Prostate gland (tissue), 2 donors: ENCODE measurements around the gene BANK1. TPM values are rescaled to one million over a fixed set of nuclear protein-coding genes. Genes with fewer than 3 reads are reported as not detected.

ENCODE experiments used
- DNase-seq: peaks from one replicate; pipeline ENCODE4 v3.0.0-alpha.2; 2019; ENCODE audit warnings: low spot score
- H3K27ac ChIP-seq, 2 donors: fragments of 200-600 bp; sonication (generic); 2 replicates each; pipeline ENCODE4 v1.5.1; 2017 to 2019
- H3K27me3 ChIP-seq: fragments of 200-600 bp; sonication (generic); replicated peaks from 2 replicates; pipeline ENCODE4 v1.5.1; 2019; ENCODE audit not compliant: insufficient read depth
- H3K36me3 ChIP-seq, 2 donors: fragments of 200-600 bp; sonication (generic); 1 replicate in 1 of 2; 2 replicates in 1 of 2; pipeline versions ENCODE4 v1.5.1 to v1.8.1; 2017 to 2019
- H3K4me1 ChIP-seq: fragments of 200-600 bp; sonication (generic); replicated peaks from 2 replicates; pipeline ENCODE4 v1.5.1; 2019
- H3K4me3 ChIP-seq, 2 donors: fragments of 200-600 bp; sonication (generic); 2 replicates each; pipeline ENCODE4 v1.5.1; 2017 to 2019
- H3K9me3 ChIP-seq: fragments of 200-600 bp; sonication (generic); 2 replicates; pipeline ENCODE4 v1.5.1; 2017
- POLR2A ChIP-seq: fragments of 450-650 bp; IDR thresholded peaks from one replicate; pipeline ENCODE4 v1.6.1; 2016; ENCODE audit warnings: antibody characterized with exemption, mild to moderate bottlenecking
- POLR2AphosphoS5 ChIP-seq: sonication (generic); formaldehyde crosslinking; IDR thresholded peaks from one replicate; pipeline ENCODE4 v1.6.1; 2017; ENCODE audit warnings: antibody characterized with exemption
- WGBS: methylation state at CpG from one replicate; pipeline ENCODE4 v1.1.5; 2018; 5-methylcytosine and 5-hydroxymethylcytosine counted together
- intact Hi-C: fragments of 100-400 bp; cut with DNase I; formaldehyde crosslinking; loops from one replicate; pipeline ENCODE4 v1.14.2; 2022
- total RNA-seq, 2 donors: library from RNA; depleted of rRNA; stranded (reverse); fragments of >200 nt; gene quantifications; one replicate each; pipeline ENCODE4 v1.1.0, GENCODE V29; 2016
- TF ChIP-seq, protein P1 (sequence below), 4 experiments: fragments of 200-600 bp in 2 of 4; fragments of 450-650 bp in 2 of 4; sonication (generic) in 2 of 4; IDR thresholded peaks; 1 replicate in 3 of 4; 2 replicates in 1 of 4; pipeline ENCODE4 v1.5.1; 2016 to 2019; ENCODE audit warnings: antibody characterized with exemption in 4 of 4, mild to moderate bottlenecking in 2 of 4, moderate library complexity in 2 of 4

The BANK1 gene
- total RNA-seq, 2 donors from 2014 or later = 3.3 to 10.3 TPM

DNA sequence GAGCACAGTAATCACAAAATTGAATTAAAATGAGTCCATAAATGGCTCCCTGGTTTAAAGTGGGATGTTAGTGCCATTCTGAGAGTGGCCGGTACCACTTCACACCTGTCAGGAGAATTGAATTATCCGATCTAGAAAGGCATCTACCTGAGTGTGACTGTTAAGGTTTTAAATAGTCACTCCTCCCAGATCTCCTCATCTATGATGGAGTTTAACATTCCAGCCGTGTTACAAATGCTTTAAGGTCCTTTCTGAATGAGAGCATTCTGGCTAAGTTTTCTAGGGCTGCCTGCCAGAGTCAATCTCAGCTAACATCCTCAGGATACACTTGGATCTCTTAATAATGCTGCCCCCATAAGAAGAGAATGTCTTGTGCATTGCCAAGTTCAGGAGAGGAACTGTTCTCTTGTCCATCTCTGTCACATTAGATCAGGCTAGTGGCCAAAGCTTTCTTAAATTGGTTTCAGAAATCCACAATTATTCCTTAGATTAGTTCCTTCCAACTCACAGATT, 323.6 kb downstream of the BANK1 start:
- Histone ChIP-seq H3K4me1 (no peaks in the 10 kb centered on the region), H3K9me3 (no peaks in the 10 kb centered on the region), H3K27ac (no peak overlapping the region), H3K27me3 (no peaks in the 10 kb centered on the region), H3K4me3 (no peak overlapping the region), H3K36me3 (no peaks in the 10 kb centered on the region)
- intact Hi-C loops = no loop called here
- DNase-seq = no peak
- TF ChIP-seq, protein P1, sequence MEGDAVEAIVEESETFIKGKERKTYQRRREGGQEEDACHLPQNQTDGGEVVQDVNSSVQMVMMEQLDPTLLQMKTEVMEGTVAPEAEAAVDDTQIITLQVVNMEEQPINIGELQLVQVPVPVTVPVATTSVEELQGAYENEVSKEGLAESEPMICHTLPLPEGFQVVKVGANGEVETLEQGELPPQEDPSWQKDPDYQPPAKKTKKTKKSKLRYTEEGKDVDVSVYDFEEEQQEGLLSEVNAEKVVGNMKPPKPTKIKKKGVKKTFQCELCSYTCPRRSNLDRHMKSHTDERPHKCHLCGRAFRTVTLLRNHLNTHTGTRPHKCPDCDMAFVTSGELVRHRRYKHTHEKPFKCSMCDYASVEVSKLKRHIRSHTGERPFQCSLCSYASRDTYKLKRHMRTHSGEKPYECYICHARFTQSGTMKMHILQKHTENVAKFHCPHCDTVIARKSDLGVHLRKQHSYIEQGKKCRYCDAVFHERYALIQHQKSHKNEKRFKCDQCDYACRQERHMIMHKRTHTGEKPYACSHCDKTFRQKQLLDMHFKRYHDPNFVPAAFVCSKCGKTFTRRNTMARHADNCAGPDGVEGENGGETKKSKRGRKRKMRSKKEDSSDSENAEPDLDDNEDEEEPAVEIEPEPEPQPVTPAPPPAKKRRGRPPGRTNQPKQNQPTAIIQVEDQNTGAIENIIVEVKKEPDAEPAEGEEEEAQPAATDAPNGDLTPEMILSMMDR (IDR thresholded peaks at IDR 0.05) = no peak
- TF ChIP-seq POLR2A (no peak), POLR2AphosphoS5 (no peak)
- 67% methylated on average over 3 of the region's 3 CpGs for WGBS

DNA sequence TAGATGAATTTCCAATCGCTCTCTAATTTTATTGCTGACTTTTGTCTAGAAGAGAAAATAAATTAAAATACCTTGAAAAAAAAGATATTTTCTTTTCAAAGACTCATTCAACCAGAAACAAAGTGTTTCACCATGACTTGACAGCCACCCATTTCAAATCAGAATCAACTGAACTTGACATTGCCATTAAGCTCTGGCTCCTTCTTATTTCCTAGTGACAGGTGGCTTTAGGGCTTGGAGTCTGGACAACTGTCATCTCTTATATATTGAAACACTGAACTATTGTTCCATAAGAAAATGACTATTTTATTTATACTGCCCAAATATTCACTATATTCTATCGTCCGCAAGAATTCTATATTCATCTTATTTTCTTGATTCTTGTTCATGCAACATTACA, 325.6 kb downstream of the BANK1 start:
- TF ChIP-seq POLR2AphosphoS5 (no peak), POLR2A (no peak)
- TF ChIP-seq, protein P1 (IDR thresholded peaks at IDR 0.05) = no peak
- H3K27me3 ChIP-seq = no peaks in the 10 kb centered on the region
- intact Hi-C loops = no loop called here
- H3K4me1 ChIP-seq = no peaks in the 10 kb centered on the region
- DNase-seq = no peak
- H3K9me3 ChIP-seq = no peaks in the 10 kb centered on the region
- H3K36me3 ChIP-seq = no peaks in the 10 kb centered on the region
- H3K4me3 ChIP-seq = no peak overlapping the region
- no peak overlapping the region for H3K27ac ChIP-seq
- WGBS = 90% methylated on average over 3 of the region's 3 CpGs

DNA sequence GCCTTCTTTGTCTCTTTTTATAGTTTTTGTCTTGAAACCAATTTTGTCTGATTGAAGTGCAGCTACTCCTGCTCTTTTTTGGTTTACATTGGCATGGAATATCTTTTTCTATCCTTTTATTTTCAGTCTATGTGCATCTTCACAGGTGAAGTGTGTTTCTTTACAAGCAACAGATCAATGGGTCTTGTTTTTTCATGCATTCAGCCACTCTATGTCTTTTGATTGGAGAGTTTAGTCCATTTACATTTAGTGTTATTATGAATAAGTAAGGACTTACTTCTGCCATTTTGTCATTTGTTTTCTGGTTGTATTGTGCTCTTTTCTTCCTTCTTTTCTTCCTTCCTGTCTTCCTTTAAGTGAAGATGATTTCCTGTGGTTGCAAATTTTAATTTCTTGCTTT, 330.3 kb downstream of the BANK1 start:
- intact Hi-C loops = no loop called here
- Histone ChIP-seq H3K27me3 (no peaks in the 10 kb centered on the region), H3K4me3 (no peak overlapping the region), H3K36me3 (no peaks in the 10 kb centered on the region), H3K4me1 (no peaks in the 10 kb centered on the region), H3K27ac (no peak overlapping the region), H3K9me3 (no peaks in the 10 kb centered on the region)
- no peak for DNase-seq
- TF ChIP-seq, protein P1 (IDR thresholded peaks at IDR 0.05) = no peak
- TF ChIP-seq POLR2A (no peak), POLR2AphosphoS5 (no peak)
